ENCODE measurements around the gene HSD17B3.

DNA sequence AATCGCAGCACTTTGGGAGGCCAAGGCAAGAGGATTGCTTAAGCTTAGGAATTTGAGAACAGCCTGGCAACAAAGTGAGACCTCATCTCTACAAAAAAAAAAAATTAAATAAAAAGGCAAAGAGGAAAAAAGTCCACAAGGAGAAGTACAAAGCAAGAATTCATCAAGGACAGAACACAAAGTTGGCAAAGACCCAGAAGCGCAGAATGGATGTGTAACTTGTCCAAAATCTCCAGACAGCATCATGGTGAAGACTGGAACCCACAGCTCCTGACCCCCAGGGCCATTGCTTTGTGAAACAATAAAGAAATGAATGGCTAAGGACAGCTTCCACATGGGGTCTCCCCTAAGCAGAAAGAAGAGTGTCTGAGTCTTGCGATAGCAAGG lies 7.8 kb downstream of the HSD17B3 start:
- TF ChIP-seq CTCF (IDR thresholded peaks at IDR 0.05) (no peak), POLR2AphosphoS5 (IDR thresholded peaks at IDR 0.05) (no peak), POLR2A (IDR thresholded peaks at IDR 0.05) (no peak)
